Stimulated activated CD8-positive, alpha-beta memory T cell treated with anti-CD3 and anti-CD28 coated beads, Interleukin-2, amount 100 ng/mL, for 1 hour (primary cell): ENCODE data around the gene BZW2.
"Not testable (repeated sequence)": the region's sequence is repeated elsewhere in the genome, so short reads cannot be mapped to it uniquely, and the experiment has no call there.

Experiments used
- DNase-seq, 2 donors: peaks; one replicate each; pipeline ENCODE4 v3.0.0-alpha.2; 2020; ENCODE audit warnings: low read depth in 2 of 2

BZW2 gene

GRCh38 chr7:16670731-16671344 lies 24.9 kb downstream of the BZW2 start:
- DNase-seq: no peak

GRCh38 chr7:16671811-16672210 lies 25.8 kb downstream of the BZW2 start:
- DNase-seq: no peak

GRCh38 chr7:16675277-16675676 lies 29.3 kb downstream of the BZW2 start:
- no peak for DNase-seq

- no peak for DNase-seq
Measured at GRCh38 chr7:16677978-16678494, 32.1 kb downstream of the BZW2 start.

- DNase-seq: not testable (repeated sequence)
Measured at GRCh38 chr7:16678645-16679566, 32.9 kb downstream of the BZW2 start.

GRCh38 chr7:16684935-16685334 lies 39.0 kb downstream of the BZW2 start:
- DNase-seq: no peak

GRCh38 chr7:16685535-16685934 lies 39.6 kb downstream of the BZW2 start:
- no peak for DNase-seq

GRCh38 chr7:16688249-16688648 lies 42.3 kb downstream of the BZW2 start:
- no peak for DNase-seq

GRCh38 chr7:16691241-16691640 lies 45.3 kb downstream of the BZW2 start:
- no peak for DNase-seq

GRCh38 chr7:16693601-16694318 lies 47.8 kb downstream of the BZW2 start:
- no peak for DNase-seq

- no peak for DNase-seq
Measured at GRCh38 chr7:16694806-16695205, 48.8 kb downstream of the BZW2 start.

GRCh38 chr7:16695621-16696237 lies 49.7 kb downstream of the BZW2 start:
- DNase-seq: no peak

- no peak for DNase-seq
Measured at GRCh38 chr7:16697507-16698199, 51.7 kb downstream of the BZW2 start.

GRCh38 chr7:16698200-16698905 lies 52.4 kb downstream of the BZW2 start:
- DNase-seq: no peak

- DNase-seq: no peak
Measured at GRCh38 chr7:16702441-16702840, 56.5 kb downstream of the BZW2 start.

- DNase-seq: no peak
Measured at GRCh38 chr7:16708511-16708910, 62.5 kb downstream of the BZW2 start.

GRCh38 chr7:16708980-16709379 lies 63.0 kb downstream of the BZW2 start:
- no peak for DNase-seq

GRCh38 chr7:16710651-16711050 lies 64.7 kb downstream of the BZW2 start:
- no peak for DNase-seq

GRCh38 chr7:16711730-16712129 lies 65.7 kb downstream of the BZW2 start:
- DNase-seq: no peak

GRCh38 chr7:16712916-16713315 lies 66.9 kb downstream of the BZW2 start:
- DNase-seq: no peak

GRCh38 chr7:16715928-16716327 lies 69.9 kb downstream of the BZW2 start:
- DNase-seq: no peak
